Chondrocyte (in vitro differentiated cells): ENCODE results near the gene GRM4. TPM values are rescaled to one million over a fixed set of nuclear protein-coding genes. Genes with fewer than 3 reads are reported as not detected.
A peak's percentile ranks its signal among the peaks of the same experiment; 100 is the strongest.

Experiments
- DNase-seq: peaks from one replicate; pipeline ENCODE4 v3.0.0; 2021; ENCODE audit warnings: mixed read lengths, low spot score
- H3K27ac Mint-ChIP-seq: one replicate; pipeline ENCODE4 v1.8.0; 2021; ENCODE audit warnings: mild to moderate bottlenecking, moderate library complexity, mixed read lengths; ENCODE audit not compliant: unreplicated experiment
- H3K27me3 Mint-ChIP-seq: 2 replicates; pipeline ENCODE4 v1.8.0; 2021; ENCODE audit warnings: low read depth, mixed read lengths
- H3K36me3 Mint-ChIP-seq: 2 replicates; pipeline ENCODE4 v1.8.0; 2021; ENCODE audit warnings: low read depth, mixed read lengths
- H3K4me1 Mint-ChIP-seq: 2 replicates; pipeline ENCODE4 v1.8.0; 2021; ENCODE audit warnings: low read depth, mild to moderate bottlenecking, mixed read lengths
- H3K4me3 Mint-ChIP-seq: one replicate; pipeline ENCODE4 v1.8.0; 2021; ENCODE audit warnings: mild to moderate bottlenecking, moderate library complexity, mixed read lengths; ENCODE audit not compliant: unreplicated experiment
- H3K9me3 Mint-ChIP-seq: 2 replicates; pipeline ENCODE4 v1.8.0; 2021; ENCODE audit warnings: low read depth, mixed read lengths
- CTCF ChIP-seq: fragments of 200-600 bp; sonication (generic); IDR thresholded peaks from 2 replicates; pipeline ENCODE4 v1.5.0; 2021; ENCODE audit warnings: antibody characterized with exemption, mild to moderate bottlenecking, moderate library complexity
- total RNA-seq: library from RNA; stranded (reverse); gene quantifications from 3 replicates; pipeline ENCODE4 v1.2.1, GENCODE V29; 2021

The GRM4 gene
- total RNA-seq, 1 donor from 2014 or later = 0.27 TPM

GRCh38 chr6:34177181-34177591, 31.3 kb upstream of the GRM4 start:
- peak; percentile 69 for DNase-seq
- Mint-ChIP-seq H3K27me3 (peaks cover 7% of the 10 kb centered on the region), H3K4me1 (no peaks in the 10 kb centered on the region), H3K4me3 (no peak overlapping the region), H3K36me3 (no peaks in the 10 kb centered on the region), H3K27ac (no peak overlapping the region), H3K9me3 (no peaks in the 10 kb centered on the region)
- no peak for TF ChIP-seq CTCF

GRCh38 chr6:34176261-34177031, 30.6 kb upstream of the GRM4 start:
- Mint-ChIP-seq H3K4me1 (no peaks in the 10 kb centered on the region), H3K27me3 (peaks cover 7% of the 10 kb centered on the region), H3K36me3 (no peaks in the 10 kb centered on the region), H3K9me3 (no peaks in the 10 kb centered on the region), H3K4me3 (no peak overlapping the region), H3K27ac (no peak overlapping the region)
- no peak for TF ChIP-seq CTCF
- DNase-seq = peak; percentile 68

GRCh38 chr6:34174846-34175399, 29.0 kb upstream of the GRM4 start:
- peak; percentile 35 for DNase-seq
- H3K4me1 Mint-ChIP-seq = no peaks in the 10 kb centered on the region
- no peak for TF ChIP-seq CTCF

GRCh38 chr6:34172961-34173775, 27.3 kb upstream of the GRM4 start:
- peaks cover 4% of the 10 kb centered on the region for H3K27me3 Mint-ChIP-seq
- no peaks in the 10 kb centered on the region for H3K4me1 Mint-ChIP-seq
- H3K4me3 Mint-ChIP-seq = no peak overlapping the region
- peaks cover 1% of the 10 kb centered on the region for H3K36me3 Mint-ChIP-seq
- H3K9me3 Mint-ChIP-seq = peaks cover 5% of the 10 kb centered on the region
- TF ChIP-seq CTCF = no peak
- peak; percentile 39 for DNase-seq
- no peak overlapping the region for H3K27ac Mint-ChIP-seq

More at GRCh38 chr6:34174846-34175399, 29.0 kb upstream of the GRM4 start:
- Mint-ChIP-seq H3K27me3 (peaks cover 4% of the 10 kb centered on the region), H3K36me3 (peaks cover 1% of the 10 kb centered on the region), H3K4me3 (no peak overlapping the region), H3K9me3 (peaks cover 3% of the 10 kb centered on the region), H3K27ac (no peak overlapping the region)

- DNase-seq = peak; percentile 22
- peaks cover 1% of the 10 kb centered on the region for H3K36me3 Mint-ChIP-seq
- peaks cover 8% of the 10 kb centered on the region for H3K27me3 Mint-ChIP-seq
- H3K4me3 Mint-ChIP-seq = no peak overlapping the region
- peaks cover 12% of the 10 kb centered on the region for H3K9me3 Mint-ChIP-seq
- no peak overlapping the region for H3K27ac Mint-ChIP-seq
- no peak for TF ChIP-seq CTCF
- H3K4me1 Mint-ChIP-seq = no peaks in the 10 kb centered on the region
Measured at GRCh38 chr6:34170346-34170745, 24.5 kb upstream of the GRM4 start.
